Neural cell (in vitro differentiated cells): ENCODE results near the gene EFEMP1. TPM values are rescaled to one million over a fixed set of nuclear protein-coding genes. Genes with fewer than 3 reads are reported as not detected.

ENCODE experiments used
- H2AFZ ChIP-seq: fragments of 200-600, 300-800 bp; sonication (generic), shearing (Covaris generic); 2 replicates; pipeline ENCODE4 v1.6.0; 2014; ENCODE audit warnings: low read depth, mild to moderate bottlenecking, antibody characterized with exemption, low read length, moderate library complexity
- H3F3A ChIP-seq: fragments of 200-600 bp; shearing (Covaris generic); 2 replicates; pipeline ENCODE4 v1.6.1; 2016; ENCODE audit warnings: mild to moderate bottlenecking, moderate library complexity, mixed read lengths, antibody characterized with exemption, low read length; ENCODE audit not compliant: insufficient read depth, poor library complexity, severe bottlenecking
- H3K27ac ChIP-seq: fragments of 200-600, 300-800 bp; sonication (generic), shearing (Covaris generic); 2 replicates; pipeline ENCODE4 v1.5.1; 2014; ENCODE audit warnings: mild to moderate bottlenecking, low read length, moderate library complexity
- H3K27me3 ChIP-seq: fragments of 300-800, 200-600 bp; sonication (generic), shearing (Covaris generic); 2 replicates; pipeline ENCODE4 v1.6.0; 2014; ENCODE audit warnings: mild to moderate bottlenecking, low read depth, low read length, moderate library complexity; ENCODE audit not compliant: insufficient read depth
- H3K36me3 ChIP-seq: fragments of 300-800, 200-600 bp; sonication (generic), shearing (Covaris generic); 2 replicates; pipeline ENCODE4 v1.5.1; 2014; ENCODE audit warnings: mild to moderate bottlenecking, antibody characterized with exemption, low read length, moderate library complexity; ENCODE audit not compliant: insufficient read depth
- H3K4me2 ChIP-seq: fragments of 300-800, 200-600 bp; sonication (generic), shearing (Covaris generic); 2 replicates; pipeline ENCODE4 v1.6.0; 2014; ENCODE audit warnings: mild to moderate bottlenecking, low read length
- H3K4me3 ChIP-seq: fragments of 300-800, 200-600 bp; sonication (generic), shearing (Covaris generic); 2 replicates; pipeline ENCODE4 v1.5.1; 2014; ENCODE audit warnings: mild to moderate bottlenecking, low read length, moderate library complexity
- H3K79me2 ChIP-seq: fragments of 200-600 bp; shearing (Covaris generic); replicated peaks from 2 replicates; pipeline ENCODE4 v1.6.0; 2014; ENCODE audit warnings: mild to moderate bottlenecking, low read length, moderate library complexity; ENCODE audit not compliant: insufficient read depth
- H3K9ac ChIP-seq: fragments of 300-800, 200-600 bp; sonication (generic), shearing (Covaris generic); 2 replicates; pipeline ENCODE4 v1.6.1; 2016; ENCODE audit warnings: mild to moderate bottlenecking, low read length, mixed read lengths
- H3K9me2 ChIP-seq: fragments of 200-600 bp; shearing (Covaris generic); 2 replicates; pipeline ENCODE4 v1.6.1; 2016; ENCODE audit warnings: mild to moderate bottlenecking, low read length, mixed read lengths; ENCODE audit not compliant: insufficient read depth
- H3K9me3 ChIP-seq: fragments of 200-600, 300-800 bp; sonication (generic), shearing (Covaris generic); 2 replicates; pipeline ENCODE4 v1.6.1; 2016; ENCODE audit warnings: mild to moderate bottlenecking, mixed run types, low read length, moderate library complexity, mixed read lengths
- H4K20me1 ChIP-seq: fragments of 200-600 bp; shearing (Covaris generic); 2 replicates; pipeline ENCODE4 v1.6.1; 2016; ENCODE audit warnings: mild to moderate bottlenecking, mixed run types; ENCODE audit not compliant: insufficient read depth
- EP300 ChIP-seq: fragments of 450-650 bp; conservative IDR thresholded peaks from 2 replicates; pipeline ENCODE4 v1.6.1; 2014; ENCODE audit warnings: antibody characterized with exemption, mild to moderate bottlenecking, moderate library complexity; ENCODE audit not compliant: poor library complexity, severe bottlenecking
- EZH2 ChIP-seq: fragments of 200-600, 300-800 bp; shearing (Covaris generic), sonication (generic); IDR thresholded peaks from 2 replicates; pipeline ENCODE4 v1.6.1; 2014; ENCODE audit warnings: antibody characterized with exemption, low read length, borderline replicate concordance, mild to moderate bottlenecking; ENCODE audit not compliant: insufficient read depth, poor library complexity, severe bottlenecking
- MXI1 ChIP-seq: fragments of 450-650 bp; conservative IDR thresholded peaks from 2 replicates; pipeline ENCODE4 v1.6.1; 2014; ENCODE audit warnings: antibody characterized with exemption, mild to moderate bottlenecking; ENCODE audit not compliant: poor library complexity, severe bottlenecking
- POLR2AphosphoS5 ChIP-seq: IDR thresholded peaks from 2 replicates; pipeline ENCODE4 v1.6.1; 2012
- RAD21 ChIP-seq: fragments of 450-650 bp; conservative IDR thresholded peaks from 2 replicates; pipeline ENCODE4 v1.6.1; 2014; ENCODE audit warnings: antibody characterized with exemption, mild to moderate bottlenecking, moderate library complexity
- REST ChIP-seq: IDR thresholded peaks from 2 replicates; pipeline ENCODE4 v1.6.1; 2012; ENCODE audit warnings: borderline replicate concordance
- SMC3 ChIP-seq: fragments of 450-650 bp; conservative IDR thresholded peaks from 2 replicates; pipeline ENCODE4 v1.6.1; 2014; ENCODE audit warnings: antibody characterized with exemption, mild to moderate bottlenecking, moderate library complexity; ENCODE audit not compliant: poor library complexity
- TAF1 ChIP-seq: IDR thresholded peaks from 2 replicates; pipeline ENCODE4 v1.6.1; 2012; ENCODE audit warnings: low read depth
- polyA plus RNA-seq: library from polyadenylated mRNA; depleted of rRNA; stranded (reverse); fragments of >200 nt; gene quantifications from 2 replicates; pipeline ENCODE4 v1.2.3, GENCODE V29; 2014
- TF ChIP-seq, protein P1 (sequence below): fragments of 450-650 bp; IDR thresholded peaks from 2 replicates; pipeline ENCODE4 v1.5.1; 2014; ENCODE audit warnings: antibody characterized with exemption, mild to moderate bottlenecking, moderate library complexity; ENCODE audit not compliant: poor library complexity, severe bottlenecking

The EFEMP1 gene
- polyA plus RNA-seq, 1 donor from 2014 or later = 2.7 TPM

GRCh38 chr2:55876429-55877086 lies 47.0 kb downstream of the EFEMP1 start:
- Histone ChIP-seq H3K9ac (no peak overlapping the region), H4K20me1 (no peaks in the 10 kb centered on the region), H3K9me2 (no peaks in the 10 kb centered on the region), H3K4me2 (no peak overlapping the region), H3K79me2 (no peaks in the 10 kb centered on the region), H3K27ac (no peak overlapping the region), H3K36me3 (no peaks in the 10 kb centered on the region), H3K27me3 (no peaks in the 10 kb centered on the region), H3F3A (no peaks in the 10 kb centered on the region), H2AFZ (no peak overlapping the region), H3K9me3 (no peaks in the 10 kb centered on the region), H3K4me3 (no peak overlapping the region)
- no peak for TF ChIP-seq SMC3
- TF ChIP-seq REST = peak; percentile 75
- peak; percentile 87 for TF ChIP-seq POLR2AphosphoS5
- TF ChIP-seq EP300 = peak; percentile 88

DNA sequence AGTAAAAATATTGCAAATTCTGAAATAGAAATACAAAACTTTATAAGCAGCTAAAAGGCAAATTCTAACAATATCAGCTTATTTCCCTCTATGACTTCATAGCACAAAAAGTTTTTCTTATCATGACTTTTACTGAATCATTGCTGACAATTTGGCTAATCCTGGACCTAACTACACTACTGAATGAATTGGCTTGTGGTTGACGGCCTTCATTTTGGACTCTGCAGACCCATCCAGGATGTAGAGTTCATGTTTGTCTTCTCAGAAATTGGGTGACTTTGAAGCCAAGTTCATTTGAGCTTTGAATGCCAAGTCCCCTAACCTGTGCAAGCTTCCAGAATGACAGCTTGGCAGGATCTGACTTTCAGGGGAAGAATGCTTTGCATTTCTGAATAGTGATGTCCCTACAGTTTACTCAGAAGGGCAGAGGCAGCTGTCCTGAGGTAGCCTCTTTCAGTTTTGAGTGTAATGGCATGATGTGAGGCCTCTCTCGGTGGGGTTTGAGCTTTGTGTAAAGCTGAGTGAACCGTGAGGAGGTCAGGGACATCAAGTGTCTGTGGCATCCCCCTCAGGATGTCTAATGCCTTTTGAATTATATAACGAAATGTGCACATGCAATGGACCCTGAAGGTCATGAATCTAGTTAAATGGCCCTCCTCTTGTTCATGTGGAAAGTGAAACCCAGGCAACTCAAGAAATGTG lies 48.0 kb downstream of the EFEMP1 start:
- H3K4me3 ChIP-seq = no peak overlapping the region
- H3K27me3 ChIP-seq = no peaks in the 10 kb centered on the region
- H2AFZ ChIP-seq = no peak overlapping the region
- TF ChIP-seq RAD21 (no peak), SMC3 (no peak), EP300 (no peak), EZH2 (no peak), MXI1 (no peak), TAF1 (no peak), REST (no peak), POLR2AphosphoS5 (no peak)
- TF ChIP-seq, protein P1, sequence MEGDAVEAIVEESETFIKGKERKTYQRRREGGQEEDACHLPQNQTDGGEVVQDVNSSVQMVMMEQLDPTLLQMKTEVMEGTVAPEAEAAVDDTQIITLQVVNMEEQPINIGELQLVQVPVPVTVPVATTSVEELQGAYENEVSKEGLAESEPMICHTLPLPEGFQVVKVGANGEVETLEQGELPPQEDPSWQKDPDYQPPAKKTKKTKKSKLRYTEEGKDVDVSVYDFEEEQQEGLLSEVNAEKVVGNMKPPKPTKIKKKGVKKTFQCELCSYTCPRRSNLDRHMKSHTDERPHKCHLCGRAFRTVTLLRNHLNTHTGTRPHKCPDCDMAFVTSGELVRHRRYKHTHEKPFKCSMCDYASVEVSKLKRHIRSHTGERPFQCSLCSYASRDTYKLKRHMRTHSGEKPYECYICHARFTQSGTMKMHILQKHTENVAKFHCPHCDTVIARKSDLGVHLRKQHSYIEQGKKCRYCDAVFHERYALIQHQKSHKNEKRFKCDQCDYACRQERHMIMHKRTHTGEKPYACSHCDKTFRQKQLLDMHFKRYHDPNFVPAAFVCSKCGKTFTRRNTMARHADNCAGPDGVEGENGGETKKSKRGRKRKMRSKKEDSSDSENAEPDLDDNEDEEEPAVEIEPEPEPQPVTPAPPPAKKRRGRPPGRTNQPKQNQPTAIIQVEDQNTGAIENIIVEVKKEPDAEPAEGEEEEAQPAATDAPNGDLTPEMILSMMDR = no peak
- no peak overlapping the region for H3K27ac ChIP-seq
- no peaks in the 10 kb centered on the region for H3K9me3 ChIP-seq
- H3K9me2 ChIP-seq = no peaks in the 10 kb centered on the region
- H3K79me2 ChIP-seq = no peaks in the 10 kb centered on the region
- H3K4me2 ChIP-seq = no peak overlapping the region
- no peaks in the 10 kb centered on the region for H4K20me1 ChIP-seq
- no peak overlapping the region for H3K9ac ChIP-seq
- no peaks in the 10 kb centered on the region for H3K36me3 ChIP-seq
- no peaks in the 10 kb centered on the region for H3F3A ChIP-seq
